OCI-LY3 (cell line): Measurements from ENCODE around the gene OR14A16.

Experiments
- EZH2phosphoT487 ChIP-seq: fragments of 200-600 bp; shearing (Covaris generic); IDR thresholded peaks from 2 replicates; pipeline ENCODE4 v1.6.1; 2018; ENCODE audit warnings: antibody characterized with exemption, mixed run types, low read depth
- TF ChIP-seq, protein P1 (sequence below): fragments of 200-600, 300-600 bp; sonication (generic); IDR thresholded peaks from 2 replicates; pipeline ENCODE4 v1.5.1; 2014; ENCODE audit warnings: antibody characterized with exemption, low read length, low read depth

DNA sequence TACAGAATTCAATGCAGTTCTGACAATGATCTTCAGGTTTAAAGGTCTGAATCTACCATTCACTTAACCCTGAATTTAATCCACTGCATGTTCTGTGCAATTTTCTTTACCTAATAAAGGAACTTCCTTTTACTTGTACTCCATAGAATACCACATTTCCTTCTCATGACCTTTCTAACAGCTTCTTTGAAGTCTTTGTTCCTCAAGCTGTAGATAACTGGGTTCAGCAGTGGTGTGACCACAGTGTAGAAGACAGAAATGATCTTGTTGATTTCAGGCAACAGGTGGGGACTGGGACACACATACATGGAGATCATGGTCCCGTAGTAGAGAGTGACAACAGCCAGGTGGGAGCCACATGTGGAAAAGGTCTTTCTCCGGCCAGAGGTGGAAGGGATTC lies 16.9 kb upstream of the OR14A16 start:
- TF ChIP-seq, protein P1, sequence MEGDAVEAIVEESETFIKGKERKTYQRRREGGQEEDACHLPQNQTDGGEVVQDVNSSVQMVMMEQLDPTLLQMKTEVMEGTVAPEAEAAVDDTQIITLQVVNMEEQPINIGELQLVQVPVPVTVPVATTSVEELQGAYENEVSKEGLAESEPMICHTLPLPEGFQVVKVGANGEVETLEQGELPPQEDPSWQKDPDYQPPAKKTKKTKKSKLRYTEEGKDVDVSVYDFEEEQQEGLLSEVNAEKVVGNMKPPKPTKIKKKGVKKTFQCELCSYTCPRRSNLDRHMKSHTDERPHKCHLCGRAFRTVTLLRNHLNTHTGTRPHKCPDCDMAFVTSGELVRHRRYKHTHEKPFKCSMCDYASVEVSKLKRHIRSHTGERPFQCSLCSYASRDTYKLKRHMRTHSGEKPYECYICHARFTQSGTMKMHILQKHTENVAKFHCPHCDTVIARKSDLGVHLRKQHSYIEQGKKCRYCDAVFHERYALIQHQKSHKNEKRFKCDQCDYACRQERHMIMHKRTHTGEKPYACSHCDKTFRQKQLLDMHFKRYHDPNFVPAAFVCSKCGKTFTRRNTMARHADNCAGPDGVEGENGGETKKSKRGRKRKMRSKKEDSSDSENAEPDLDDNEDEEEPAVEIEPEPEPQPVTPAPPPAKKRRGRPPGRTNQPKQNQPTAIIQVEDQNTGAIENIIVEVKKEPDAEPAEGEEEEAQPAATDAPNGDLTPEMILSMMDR = no peak
- TF ChIP-seq EZH2phosphoT487 = no peak
